Parathyroid adenoma (tissue), 2 donors: ENCODE data around the gene SYNGR2.

Experiments
- H2AFZ ChIP-seq: fragments of 300-600 bp; sonication (generic); one replicate; pipeline ENCODE4 v1.7.0; 2017; ENCODE audit warnings: antibody characterized with exemption, mild to moderate bottlenecking
- H3K27ac ChIP-seq: fragments of 300-600 bp; sonication (generic); one replicate; pipeline ENCODE4 v1.7.0; 2017
- H3K27me3 ChIP-seq: fragments of 300-600 bp; sonication (generic); one replicate; pipeline ENCODE4 v1.7.0; 2017; ENCODE audit warnings: low read length; ENCODE audit not compliant: control insufficient read depth, insufficient read depth
- H3K36me3 ChIP-seq: fragments of 300-600 bp; sonication (generic); one replicate; pipeline ENCODE4 v1.7.0; 2017; ENCODE audit warnings: low read length; ENCODE audit not compliant: control insufficient read depth, insufficient read depth
- H3K4me1 ChIP-seq: fragments of 300-600 bp; sonication (generic); one replicate; pipeline ENCODE4 v1.7.0; 2017; ENCODE audit warnings: control low read depth
- H3K4me2 ChIP-seq: fragments of 300-600 bp; sonication (generic); one replicate; pipeline ENCODE4 v1.7.0; 2017; ENCODE audit warnings: low read length
- H3K4me3 ChIP-seq: fragments of 300-600 bp; sonication (generic); one replicate; pipeline ENCODE4 v1.7.0; 2017; ENCODE audit warnings: low read depth, low read length
- H3K79me2 ChIP-seq: fragments of 300-600 bp; sonication (generic); one replicate; pipeline ENCODE4 v1.7.0; 2017; ENCODE audit warnings: control low read depth
- H3K9ac ChIP-seq: fragments of 300-600 bp; sonication (generic); one replicate; pipeline ENCODE4 v1.7.0; 2017; ENCODE audit warnings: mild to moderate bottlenecking
- H3K9me3 ChIP-seq: fragments of 300-600 bp; sonication (generic); one replicate; pipeline ENCODE4 v1.7.0; 2017; ENCODE audit warnings: low read length; ENCODE audit not compliant: control insufficient read depth
- CTCF ChIP-seq: fragments of 300-600 bp; sonication (generic); IDR thresholded peaks from one replicate; pipeline ENCODE4 v1.7.0; 2017; ENCODE audit warnings: antibody characterized with exemption, mild to moderate bottlenecking
- donor health status: primary hyperparathyroidism.

The SYNGR2 gene

GRCh38 chr17:78202666-78203065 lies 34.3 kb downstream of the SYNGR2 start:
- Histone ChIP-seq H3K36me3 (no peaks in the 10 kb centered on the region), H3K9me3 (no peaks in the 10 kb centered on the region), H3K79me2 (no peaks in the 10 kb centered on the region), H2AFZ (no peak overlapping the region), H3K9ac (no peak overlapping the region), H3K27me3 (no peaks in the 10 kb centered on the region), H3K4me2 (no peak overlapping the region), H3K4me3 (no peak overlapping the region), H3K27ac (no peak overlapping the region), H3K4me1 (peaks cover 8% of the 10 kb centered on the region)
- TF ChIP-seq CTCF = no peak

DNA sequence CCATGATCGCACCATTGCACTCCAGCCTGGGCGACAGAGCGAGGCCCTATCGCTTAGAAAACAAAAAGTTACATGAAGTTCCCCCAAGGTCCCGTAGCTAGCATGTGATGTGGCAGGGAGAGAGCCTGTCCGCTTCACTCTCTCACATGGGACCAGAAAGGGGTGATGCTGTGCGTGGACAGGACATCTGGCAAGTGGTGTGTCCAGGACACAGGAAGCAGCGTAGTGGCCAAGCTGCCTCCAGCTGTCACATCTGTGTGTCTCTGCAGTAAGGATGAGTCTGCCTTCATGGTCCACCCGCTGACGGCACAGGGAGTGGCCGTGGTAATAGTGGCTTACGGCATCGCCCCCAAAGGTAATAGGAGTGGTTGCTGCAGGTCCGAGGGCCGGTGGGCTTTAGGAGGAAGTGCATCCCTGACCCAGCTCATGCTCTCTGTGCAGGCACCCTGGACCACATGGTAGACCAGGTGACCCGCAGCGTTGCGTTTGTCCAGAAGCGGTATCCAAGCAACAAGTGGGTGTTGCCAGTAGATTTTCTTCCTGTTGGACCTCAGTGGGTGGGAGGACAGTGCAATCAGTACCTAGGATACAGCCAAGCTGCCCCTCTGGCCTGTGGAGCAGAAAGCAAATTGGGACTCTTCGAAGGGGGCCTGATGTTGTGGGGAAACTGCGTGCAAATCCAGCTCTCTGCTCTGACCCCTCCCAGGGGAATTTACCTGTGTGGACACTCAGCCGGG lies 36.2 kb downstream of the SYNGR2 start:
- H3K27me3 ChIP-seq = no peaks in the 10 kb centered on the region
- TF ChIP-seq CTCF = no peak
- no peak overlapping the region for H2AFZ ChIP-seq
- peaks cover 6% of the 10 kb centered on the region for H3K4me1 ChIP-seq
- H3K9ac ChIP-seq = no peak overlapping the region
- H3K36me3 ChIP-seq = no peaks in the 10 kb centered on the region
- H3K4me2 ChIP-seq = no peak overlapping the region
- H3K27ac ChIP-seq = no peak overlapping the region
- no peaks in the 10 kb centered on the region for H3K79me2 ChIP-seq
- H3K9me3 ChIP-seq = no peaks in the 10 kb centered on the region
- H3K4me3 ChIP-seq = no peak overlapping the region

DNA sequence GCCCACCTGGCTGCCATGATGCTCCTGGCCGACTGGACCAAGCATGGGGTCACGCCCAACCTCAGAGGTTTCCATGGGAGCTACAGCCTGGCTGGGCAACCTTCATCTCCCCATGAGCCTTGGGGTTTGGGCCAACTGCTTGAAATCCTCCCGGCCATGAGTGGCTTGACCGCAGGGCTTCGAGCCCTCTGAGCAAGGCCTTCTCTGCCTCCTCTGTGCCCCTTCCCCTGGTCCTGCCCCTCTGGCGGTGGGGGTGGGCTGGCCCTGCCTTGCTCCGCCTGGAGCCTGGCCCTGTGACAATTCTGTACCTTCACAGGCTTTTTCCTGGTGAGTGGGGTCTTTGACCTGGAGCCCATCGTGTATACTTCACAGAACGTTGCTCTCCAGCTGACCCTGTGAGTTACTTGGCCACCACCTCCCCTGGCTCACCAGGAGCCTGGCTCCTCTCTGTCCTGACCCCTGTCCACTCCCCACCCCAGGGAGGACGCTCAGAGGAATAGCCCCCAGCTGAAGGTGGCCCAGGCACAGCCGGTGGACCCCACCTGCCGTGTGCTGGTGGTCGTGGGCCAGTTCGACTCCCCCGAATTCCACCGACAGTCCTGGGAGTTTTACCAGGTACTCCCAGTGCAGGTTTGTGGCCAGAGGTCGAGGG lies 36.9 kb downstream of the SYNGR2 start:
- TF ChIP-seq CTCF = no peak
- Histone ChIP-seq H3K4me2 (no peak overlapping the region), H3K9me3 (no peaks in the 10 kb centered on the region), H3K9ac (no peak overlapping the region), H3K36me3 (no peaks in the 10 kb centered on the region), H3K4me1 (no peaks in the 10 kb centered on the region), H3K27ac (no peak overlapping the region), H3K27me3 (no peaks in the 10 kb centered on the region), H2AFZ (no peak overlapping the region), H3K79me2 (no peaks in the 10 kb centered on the region), H3K4me3 (no peak overlapping the region)

- Histone ChIP-seq H3K4me2 (no peak overlapping the region), H3K4me3 (no peak overlapping the region), H3K79me2 (no peaks in the 10 kb centered on the region), H3K27ac (no peak overlapping the region), H3K36me3 (no peaks in the 10 kb centered on the region), H3K9ac (no peak overlapping the region), H3K9me3 (no peaks in the 10 kb centered on the region), H3K4me1 (no peaks in the 10 kb centered on the region), H3K27me3 (no peaks in the 10 kb centered on the region), H2AFZ (no peak overlapping the region)
- TF ChIP-seq CTCF = no peak
Measured at GRCh38 chr17:78206298-78206697, 37.9 kb downstream of the SYNGR2 start.

GRCh38 chr17:78208486-78208885 lies 40.1 kb downstream of the SYNGR2 start:
- no peaks in the 10 kb centered on the region for H3K9me3 ChIP-seq
- no peak overlapping the region for H3K4me3 ChIP-seq
- no peak overlapping the region for H2AFZ ChIP-seq
- H3K4me1 ChIP-seq = no peaks in the 10 kb centered on the region
- H3K27me3 ChIP-seq = no peaks in the 10 kb centered on the region
- H3K9ac ChIP-seq = no peak overlapping the region
- H3K4me2 ChIP-seq = no peak overlapping the region
- H3K79me2 ChIP-seq = no peaks in the 10 kb centered on the region
- no peak for TF ChIP-seq CTCF
- no peaks in the 10 kb centered on the region for H3K36me3 ChIP-seq
- no peak overlapping the region for H3K27ac ChIP-seq
